Stimulated activated naive CD8-positive, alpha-beta T cell treated with anti-CD3 and anti-CD28 coated beads, Interleukin-15, amount 100 ng/mL, for 72 hours (primary cell): ENCODE measurements around the gene DPF3.

Source experiments
- ATAC-seq: fragments of 150-1000 bp; cut with Tn5 transposase; 2 replicates; pipeline ENCODE4 v1.10.0; 2021; ENCODE audit warnings: mild to moderate bottlenecking, moderate library complexity
- DNase-seq, 2 donors: peaks; one replicate each; pipeline ENCODE4 v3.0.0; 2021 to 2022
- H3K27ac Mint-ChIP-seq, 2 donors: one replicate each; pipeline ENCODE4 v1.8.0; 2022; ENCODE audit warnings: mild to moderate bottlenecking in 2 of 2, mixed read lengths in 2 of 2, moderate library complexity in 2 of 2
- H3K27me3 Mint-ChIP-seq: one replicate; pipeline ENCODE4 v1.8.0; 2022; ENCODE audit warnings: mixed read lengths
- H3K4me1 Mint-ChIP-seq: one replicate; pipeline ENCODE4 v1.8.0; 2022; ENCODE audit warnings: mild to moderate bottlenecking, mixed read lengths
- H3K4me3 Mint-ChIP-seq, 2 donors: one replicate each; pipeline ENCODE4 v1.8.0; 2022; ENCODE audit warnings: mild to moderate bottlenecking in 2 of 2, mixed read lengths in 2 of 2, moderate library complexity in 1 of 2
- H3K9me3 Mint-ChIP-seq, 2 donors: one replicate each; pipeline ENCODE4 v1.8.0; 2022; ENCODE audit warnings: mixed read lengths in 2 of 2

The DPF3 gene

GRCh38 chr14:72745546-72745945, 148.4 kb downstream of the DPF3 start:
- DNase-seq: no peak
- no peaks in the 10 kb centered on the region for H3K4me1 Mint-ChIP-seq
- peaks cover 0 to 22% of the 10 kb centered on the region in 2 donors for H3K9me3 Mint-ChIP-seq
- no peak for ATAC-seq
- no peaks in the 10 kb centered on the region for H3K27me3 Mint-ChIP-seq
- no peak overlapping the region for H3K27ac Mint-ChIP-seq
- no peak overlapping the region for H3K4me3 Mint-ChIP-seq

GRCh38 chr14:72744416-72745120, 149.3 kb downstream of the DPF3 start:
- ATAC-seq (no peak), DNase-seq (no peak)
- no peaks in the 10 kb centered on the region for H3K4me1 Mint-ChIP-seq
- peaks cover 0 to 21% of the 10 kb centered on the region in 2 donors for H3K9me3 Mint-ChIP-seq
- H3K27me3 Mint-ChIP-seq: no peaks in the 10 kb centered on the region
- H3K27ac Mint-ChIP-seq: peak overlapping the region; percentile 50 to 72
- no peak overlapping the region for H3K4me3 Mint-ChIP-seq

- H3K27me3 Mint-ChIP-seq: no peaks in the 10 kb centered on the region
- no peak overlapping the region for H3K27ac Mint-ChIP-seq
- H3K4me3 Mint-ChIP-seq: no peak overlapping the region
- DNase-seq (no peak), ATAC-seq (no peak)
- H3K9me3 Mint-ChIP-seq: peaks cover 0 to 11% of the 10 kb centered on the region in 2 donors
- H3K4me1 Mint-ChIP-seq: no peaks in the 10 kb centered on the region
Observed at GRCh38 chr14:72743626-72744025, 150.3 kb downstream of the DPF3 start.

- H3K4me3 Mint-ChIP-seq: no peak overlapping the region
Observed at GRCh38 chr14:72742838-72743195, 151.1 kb downstream of the DPF3 start.

GRCh38 chr14:72742118-72742837, 151.6 kb downstream of the DPF3 start:
- Mint-ChIP-seq H3K4me3 (no peak overlapping the region), H3K27me3 (no peaks in the 10 kb centered on the region), H3K9me3 (no peaks in the 10 kb centered on the region), H3K4me1 (no peaks in the 10 kb centered on the region), H3K27ac (peak overlapping the region in 1 of 2 donors; percentile 69)
- ATAC-seq (no peak), DNase-seq (no peak)

More at GRCh38 chr14:72742838-72743195, 151.1 kb downstream of the DPF3 start:
- no peak overlapping the region for H3K27ac Mint-ChIP-seq
- ATAC-seq (no peak), DNase-seq (no peak)
- H3K27me3 Mint-ChIP-seq: no peaks in the 10 kb centered on the region
- no peaks in the 10 kb centered on the region for H3K4me1 Mint-ChIP-seq
- peaks cover 0 to 3% of the 10 kb centered on the region in 2 donors for H3K9me3 Mint-ChIP-seq

- DNase-seq (no peak), ATAC-seq (no peak)
- Mint-ChIP-seq H3K27ac (no peak overlapping the region), H3K9me3 (no peaks in the 10 kb centered on the region), H3K27me3 (no peaks in the 10 kb centered on the region), H3K4me1 (no peaks in the 10 kb centered on the region), H3K4me3 (no peak overlapping the region)
Observed at GRCh38 chr14:72741826-72742117, 152.1 kb downstream of the DPF3 start.

GRCh38 chr14:72740966-72741825, 152.7 kb downstream of the DPF3 start:
- H3K4me3 Mint-ChIP-seq: no peak overlapping the region
- H3K27me3 Mint-ChIP-seq: no peaks in the 10 kb centered on the region
- H3K9me3 Mint-ChIP-seq: no peaks in the 10 kb centered on the region
- peak overlapping the region in 1 of 2 donors; percentile 67 for H3K27ac Mint-ChIP-seq
- ATAC-seq (no peak), DNase-seq (no peak)
- H3K4me1 Mint-ChIP-seq: no peaks in the 10 kb centered on the region

GRCh38 chr14:72740504-72740961, 153.4 kb downstream of the DPF3 start:
- Mint-ChIP-seq H3K4me3 (no peak overlapping the region), H3K27ac (no peak overlapping the region), H3K9me3 (no peaks in the 10 kb centered on the region), H3K4me1 (no peaks in the 10 kb centered on the region), H3K27me3 (no peaks in the 10 kb centered on the region)
- DNase-seq: no peak
- no peak for ATAC-seq

GRCh38 chr14:72739446-72740405, 154.2 kb downstream of the DPF3 start:
- Mint-ChIP-seq H3K4me3 (no peak overlapping the region), H3K9me3 (no peaks in the 10 kb centered on the region), H3K27ac (peak overlapping the region in 1 of 2 donors; percentile 19), H3K4me1 (no peaks in the 10 kb centered on the region), H3K27me3 (no peaks in the 10 kb centered on the region)
- ATAC-seq: no peak
- no peak for DNase-seq

- ATAC-seq (no peak), DNase-seq (no peak)
- H3K4me1 Mint-ChIP-seq: no peaks in the 10 kb centered on the region
- no peaks in the 10 kb centered on the region for H3K27me3 Mint-ChIP-seq
- no peak overlapping the region for H3K4me3 Mint-ChIP-seq
- H3K27ac Mint-ChIP-seq: no peak overlapping the region
- H3K9me3 Mint-ChIP-seq: no peaks in the 10 kb centered on the region
Observed at GRCh38 chr14:72738161-72738611, 155.7 kb downstream of the DPF3 start.

- H3K27me3 Mint-ChIP-seq: no peaks in the 10 kb centered on the region
- ATAC-seq: no peak
- H3K9me3 Mint-ChIP-seq: no peaks in the 10 kb centered on the region
- H3K27ac Mint-ChIP-seq: no peak overlapping the region
- no peak overlapping the region for H3K4me3 Mint-ChIP-seq
- H3K4me1 Mint-ChIP-seq: no peaks in the 10 kb centered on the region
- no peak for DNase-seq
Observed at GRCh38 chr14:72737560-72737943, 156.3 kb downstream of the DPF3 start.

GRCh38 chr14:72736786-72737559, 156.9 kb downstream of the DPF3 start:
- Mint-ChIP-seq H3K9me3 (no peaks in the 10 kb centered on the region), H3K4me3 (no peak overlapping the region), H3K27ac (no peak overlapping the region), H3K27me3 (no peaks in the 10 kb centered on the region), H3K4me1 (no peaks in the 10 kb centered on the region)
- ATAC-seq (no peak), DNase-seq (no peak)

- Mint-ChIP-seq H3K9me3 (no peaks in the 10 kb centered on the region), H3K4me1 (no peaks in the 10 kb centered on the region), H3K27me3 (no peaks in the 10 kb centered on the region), H3K4me3 (no peak overlapping the region), H3K27ac (no peak overlapping the region)
- DNase-seq (no peak), ATAC-seq (no peak)
Observed at GRCh38 chr14:72736308-72736707, 157.6 kb downstream of the DPF3 start.

- Mint-ChIP-seq H3K4me3 (no peak overlapping the region), H3K4me1 (no peaks in the 10 kb centered on the region), H3K9me3 (no peaks in the 10 kb centered on the region), H3K27ac (no peak overlapping the region), H3K27me3 (no peaks in the 10 kb centered on the region)
- DNase-seq (no peak), ATAC-seq (no peak)
Observed at GRCh38 chr14:72732022-72732780, 161.7 kb downstream of the DPF3 start.
